Stomach smooth muscle (tissue), 2 donors: Measurements from ENCODE around the gene STYXL1.

Experiments
- H3K27ac ChIP-seq: one replicate; pipeline ENCODE4 v1.7.0; 2013; ENCODE audit warnings: mild to moderate bottlenecking, low read length, inconsistent platforms
- H3K27me3 ChIP-seq, 2 donors: one replicate each; pipeline ENCODE4 v1.7.0; 2013; ENCODE audit warnings: low read length in 2 of 2; ENCODE audit not compliant: insufficient read depth in 2 of 2, control insufficient read depth in 1 of 2
- H3K36me3 ChIP-seq, 2 donors: one replicate each; pipeline ENCODE4 v1.7.0; 2013; ENCODE audit warnings: low read length in 2 of 2; ENCODE audit not compliant: control insufficient read depth in 2 of 2, insufficient read depth in 2 of 2
- H3K4me1 ChIP-seq: one replicate; pipeline ENCODE4 v1.7.0; 2013; ENCODE audit warnings: low read length; ENCODE audit not compliant: control insufficient read depth, insufficient read depth
- H3K4me3 ChIP-seq, 2 donors: one replicate each; pipeline ENCODE4 v1.7.0; 2013; ENCODE audit warnings: low read length in 2 of 2
- H3K9ac ChIP-seq, 2 donors: one replicate each; pipeline ENCODE4 v1.7.0; 2013; ENCODE audit warnings: low read length in 2 of 2, mild to moderate bottlenecking in 1 of 2
- H3K9me3 ChIP-seq, 2 donors: one replicate each; pipeline ENCODE4 v1.7.0; 2013; ENCODE audit warnings: low read length in 2 of 2; ENCODE audit not compliant: control insufficient read depth in 2 of 2
- donor health status: healthy.
- donor health status: Pancreatic carcinoma.

The STYXL1 gene

DNA sequence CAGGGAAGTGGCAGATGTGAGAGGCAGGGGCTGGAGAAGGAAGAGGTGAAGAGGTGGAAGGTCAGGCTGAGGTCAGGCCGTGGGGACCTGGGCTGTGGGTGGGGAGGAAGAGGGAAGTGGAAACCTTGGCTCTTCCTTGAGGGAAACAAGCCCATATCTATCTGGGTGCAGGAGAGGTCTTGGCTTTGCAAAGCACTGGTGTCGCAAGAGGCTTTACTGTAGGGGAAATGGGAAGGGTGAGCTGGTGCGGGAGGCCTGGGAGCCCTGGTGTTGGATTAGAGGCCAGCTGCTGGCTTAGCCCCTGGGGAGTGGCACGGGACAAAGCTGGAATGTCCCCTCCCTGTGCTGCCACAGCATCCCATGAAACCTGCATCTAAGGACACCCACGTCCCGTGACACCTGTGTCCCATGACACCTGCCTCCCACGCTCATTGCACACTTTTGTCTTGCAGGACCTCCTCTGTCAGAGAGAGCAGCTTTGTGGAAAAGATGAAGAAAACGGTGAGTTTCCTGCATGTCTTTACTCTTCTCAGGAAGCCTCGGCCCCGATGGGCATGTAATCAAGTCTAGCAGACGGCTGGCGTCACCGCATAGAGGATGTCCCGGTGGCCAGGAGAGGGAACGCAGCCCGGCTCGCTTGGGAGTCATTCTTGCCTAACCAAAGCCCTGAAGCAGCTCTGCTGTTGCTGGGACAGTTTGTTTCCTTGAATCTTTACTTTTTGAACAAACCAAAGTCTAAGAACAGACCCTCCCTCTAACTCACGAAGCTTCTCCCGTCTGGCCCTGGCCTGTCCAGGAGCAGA is 75.6 kb downstream of the STYXL1 start:
- H3K36me3 ChIP-seq = peaks cover 0 to 5% of the 10 kb centered on the region in 2 donors
- peaks cover 37% of the 10 kb centered on the region for H3K4me1 ChIP-seq
- no peak overlapping the region for H3K4me3 ChIP-seq
- H3K9ac ChIP-seq = no peak overlapping the region
- H3K9me3 ChIP-seq = no peaks in the 10 kb centered on the region
- H3K27ac ChIP-seq = peak overlapping the region; percentile 53
- H3K27me3 ChIP-seq = no peaks in the 10 kb centered on the region

DNA sequence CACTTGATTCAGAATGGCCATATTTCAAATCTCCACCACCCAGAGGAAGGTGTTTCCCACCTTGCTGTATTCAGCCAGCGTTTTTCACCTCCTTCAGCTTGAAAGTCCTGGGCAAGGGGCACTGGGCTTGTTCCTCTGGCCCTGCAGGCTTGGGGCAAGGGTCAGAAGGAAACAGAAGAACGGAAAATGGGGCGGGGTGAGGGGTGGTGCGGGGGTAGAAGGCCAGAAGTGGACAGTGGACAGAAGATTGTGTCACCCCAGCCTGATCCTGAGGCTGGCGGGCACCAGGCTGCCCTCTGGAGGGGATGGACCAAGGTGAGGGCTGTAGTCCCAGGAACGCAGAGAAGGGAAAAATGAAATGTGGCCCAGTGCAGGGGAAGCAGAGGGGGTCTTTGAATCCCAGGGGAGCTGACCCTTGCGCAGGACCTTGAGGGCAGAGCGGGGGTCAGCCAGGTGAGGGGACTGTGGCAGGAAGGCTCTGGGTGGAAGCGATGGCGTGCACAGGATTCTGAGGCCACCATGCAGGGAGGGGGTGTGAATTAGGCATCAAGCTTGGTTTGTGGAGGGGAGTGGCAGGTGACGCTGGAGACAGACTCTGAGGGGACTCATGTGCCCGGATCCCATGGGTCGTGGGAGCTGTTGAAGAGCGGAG is 76.4 kb downstream of the STYXL1 start:
- no peaks in the 10 kb centered on the region for H3K9me3 ChIP-seq
- H3K27me3 ChIP-seq = no peaks in the 10 kb centered on the region
- H3K4me3 ChIP-seq = no peak overlapping the region
- H3K36me3 ChIP-seq = peaks cover 0 to 5% of the 10 kb centered on the region in 2 donors
- peaks cover 44% of the 10 kb centered on the region for H3K4me1 ChIP-seq
- H3K27ac ChIP-seq = peak overlapping the region; percentile 53
- H3K9ac ChIP-seq = no peak overlapping the region

DNA sequence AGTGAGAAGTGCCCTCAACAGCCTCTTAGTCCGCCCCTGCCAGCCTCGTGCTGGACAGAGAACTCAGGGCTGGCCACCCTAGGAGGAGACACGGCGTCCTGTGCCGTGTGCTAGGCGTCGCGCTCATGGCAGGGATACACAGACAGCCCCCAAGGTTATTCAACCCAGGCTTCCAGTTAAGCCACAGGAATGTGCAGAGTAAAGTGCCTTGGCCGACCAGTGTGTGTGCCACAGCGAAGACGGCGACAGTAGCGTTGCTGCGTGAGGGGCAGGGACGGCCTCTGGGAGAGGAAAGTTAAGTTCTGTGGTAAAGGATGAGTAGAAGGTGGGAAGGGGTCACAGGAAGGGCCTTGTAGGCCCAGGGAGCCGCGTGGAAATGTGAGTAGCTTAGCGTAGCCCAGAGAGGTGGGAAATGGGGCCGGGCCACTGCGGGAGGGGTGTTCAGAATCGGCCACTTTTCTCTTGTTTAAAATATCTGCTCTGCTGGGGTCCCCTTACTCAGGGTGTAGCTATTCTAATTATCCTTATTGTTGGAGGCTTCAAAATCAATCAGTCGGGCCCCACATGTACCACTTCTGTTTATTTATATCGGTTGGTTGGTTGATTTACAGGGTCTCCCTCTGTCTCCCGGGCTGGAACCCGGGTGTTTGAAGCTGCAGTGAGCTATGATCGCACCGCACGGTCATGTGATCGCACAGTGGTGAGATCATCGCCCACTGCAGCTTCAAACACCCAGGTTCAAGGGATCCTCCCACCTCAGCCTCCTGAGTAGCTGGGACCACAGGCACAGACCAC is 77.9 kb downstream of the STYXL1 start:
- Histone ChIP-seq H3K4me3 (peak overlapping the region; percentile 13 to 69), H3K4me1 (peaks cover 59% of the 10 kb centered on the region), H3K36me3 (peaks cover 0 to 5% of the 10 kb centered on the region in 2 donors), H3K27me3 (no peaks in the 10 kb centered on the region), H3K9ac (peak overlapping the region; percentile 36 to 49), H3K27ac (peak overlapping the region; percentile 97), H3K9me3 (no peaks in the 10 kb centered on the region)

DNA sequence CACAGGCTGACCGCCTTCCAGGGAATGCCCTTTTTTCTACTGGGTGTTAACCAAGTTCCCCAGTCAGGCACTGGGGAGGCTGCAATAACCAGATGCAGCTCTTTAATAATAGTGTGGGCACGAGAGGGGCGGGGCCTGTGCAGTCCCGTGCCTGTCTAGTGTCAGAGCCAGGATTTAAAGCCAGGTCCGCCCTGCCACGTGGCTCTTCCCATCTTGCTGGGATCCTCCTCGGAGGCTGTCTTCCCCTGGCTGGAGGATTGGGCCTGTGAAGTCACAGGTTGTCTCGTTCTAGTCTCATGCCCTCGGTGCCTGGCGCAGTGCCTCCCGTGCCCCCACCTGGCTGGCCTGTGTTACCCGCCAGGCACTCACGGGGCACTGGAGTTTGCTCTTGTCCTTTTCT is 78.6 kb downstream of the STYXL1 start:
- Histone ChIP-seq H3K27ac (peak overlapping the region; percentile 97), H3K4me1 (peaks cover 59% of the 10 kb centered on the region), H3K27me3 (no peaks in the 10 kb centered on the region), H3K4me3 (peak overlapping the region; percentile 13 to 69), H3K9ac (peak overlapping the region; percentile 49 to 58), H3K36me3 (peaks cover 0 to 5% of the 10 kb centered on the region in 2 donors), H3K9me3 (no peaks in the 10 kb centered on the region)

GRCh38 chr7:75968561-75969001 is 79.2 kb downstream of the STYXL1 start:
- peaks cover 60% of the 10 kb centered on the region for H3K4me1 ChIP-seq
- H3K36me3 ChIP-seq = no peaks in the 10 kb centered on the region
- H3K9me3 ChIP-seq = no peaks in the 10 kb centered on the region
- H3K27me3 ChIP-seq = no peaks in the 10 kb centered on the region
- H3K4me3 ChIP-seq = peak overlapping the region; percentile 29 to 69
- H3K27ac ChIP-seq = peak overlapping the region; percentile 97
- peak overlapping the region; percentile 49 to 58 for H3K9ac ChIP-seq

DNA sequence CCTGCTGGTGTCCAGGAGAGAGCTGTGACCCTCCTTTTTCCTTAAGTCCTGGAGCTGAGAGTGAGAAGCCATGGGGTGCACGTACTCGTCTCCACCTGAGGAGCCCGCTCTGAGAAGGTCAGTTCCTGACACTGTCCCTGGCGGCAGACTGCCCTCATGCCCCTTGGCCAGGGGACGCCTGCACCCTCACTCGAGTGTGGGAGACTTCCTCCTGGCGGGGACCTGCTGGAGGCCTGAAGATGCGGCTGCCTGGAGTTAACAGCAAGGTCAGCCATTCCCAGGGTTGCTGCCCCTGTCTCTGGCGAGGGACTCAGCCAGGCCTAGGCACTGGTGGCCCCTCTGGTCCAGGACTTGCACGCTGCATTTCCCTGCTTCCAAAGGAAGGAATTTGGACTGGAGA is 79.8 kb downstream of the STYXL1 start:
- peak overlapping the region; percentile 97 for H3K27ac ChIP-seq
- H3K9me3 ChIP-seq = no peaks in the 10 kb centered on the region
- peak overlapping the region; percentile 49 to 51 for H3K9ac ChIP-seq
- peaks cover 65% of the 10 kb centered on the region for H3K4me1 ChIP-seq
- H3K27me3 ChIP-seq = no peaks in the 10 kb centered on the region
- H3K36me3 ChIP-seq = no peaks in the 10 kb centered on the region
- peak overlapping the region; percentile 29 to 69 for H3K4me3 ChIP-seq

DNA sequence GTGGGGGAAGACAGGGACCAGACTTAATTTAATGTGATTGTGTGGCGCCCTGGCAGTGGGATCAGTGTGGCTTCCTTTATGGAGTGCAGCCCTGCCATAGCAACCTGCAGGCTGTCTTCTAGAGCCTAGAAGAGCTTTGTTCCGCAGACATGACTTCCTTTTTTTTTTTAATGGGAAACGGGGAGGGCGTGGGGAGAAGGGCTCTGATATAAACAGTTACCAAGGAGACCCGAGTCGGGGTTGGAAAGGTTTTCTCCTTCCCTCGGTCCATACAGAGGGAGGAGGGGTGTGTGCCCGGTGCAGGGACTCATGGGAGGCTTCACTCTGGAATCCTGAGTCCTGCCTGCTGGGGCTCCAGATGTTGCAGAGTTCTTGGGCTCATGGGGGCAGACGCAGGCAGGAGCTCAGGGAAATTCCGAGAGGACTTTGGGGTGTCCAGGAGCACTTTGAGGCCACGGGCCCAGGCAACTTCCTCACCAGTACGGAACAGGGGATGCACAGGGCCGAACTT is 80.3 kb downstream of the STYXL1 start:
- Histone ChIP-seq H3K4me1 (peaks cover 69% of the 10 kb centered on the region), H3K27ac (peak overlapping the region; percentile 97), H3K9ac (peak overlapping the region; percentile 49 to 58), H3K9me3 (no peaks in the 10 kb centered on the region), H3K4me3 (peak overlapping the region; percentile 40 to 69), H3K27me3 (no peaks in the 10 kb centered on the region), H3K36me3 (no peaks in the 10 kb centered on the region)

DNA sequence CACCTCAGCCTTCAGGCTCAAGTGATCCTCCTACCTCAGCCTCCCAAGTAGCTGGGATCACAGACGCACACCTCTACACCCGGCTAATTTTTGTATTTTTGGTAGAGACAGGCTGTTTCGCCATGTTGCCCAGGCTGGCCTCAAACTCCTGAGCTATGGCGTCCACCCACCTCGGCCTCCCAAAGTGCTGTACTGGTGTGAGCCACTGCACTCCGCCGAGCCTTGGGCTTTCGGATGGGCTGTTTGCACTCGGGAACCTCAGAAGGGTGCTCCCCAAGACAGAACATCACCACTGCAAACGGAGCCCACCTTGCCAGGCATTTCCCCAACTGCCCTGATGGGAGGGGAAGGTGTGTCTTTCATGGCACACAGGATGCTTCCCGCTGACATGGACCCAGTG is 80.7 kb downstream of the STYXL1 start:
- Histone ChIP-seq H3K36me3 (no peaks in the 10 kb centered on the region), H3K9ac (peak overlapping the region; percentile 44 to 58), H3K4me3 (peak overlapping the region; percentile 40 to 69), H3K27ac (peak overlapping the region; percentile 97), H3K27me3 (no peaks in the 10 kb centered on the region), H3K4me1 (peaks cover 68% of the 10 kb centered on the region), H3K9me3 (no peaks in the 10 kb centered on the region)

- Histone ChIP-seq H3K9ac (peak overlapping the region; percentile 67 to 73), H3K4me3 (peak overlapping the region; percentile 60 to 69), H3K9me3 (no peaks in the 10 kb centered on the region)
Observed at GRCh38 chr7:75966190-75966961, 81.4 kb downstream of the STYXL1 start.

GRCh38 chr7:75965617-75966016 is 82.2 kb downstream of the STYXL1 start:
- Histone ChIP-seq H3K36me3 (no peaks in the 10 kb centered on the region), H3K27ac (peak overlapping the region; percentile 97)

More at GRCh38 chr7:75966190-75966961, 81.4 kb downstream of the STYXL1 start:
- Histone ChIP-seq H3K27me3 (no peaks in the 10 kb centered on the region), H3K4me1 (peaks cover 64% of the 10 kb centered on the region), H3K27ac (peak overlapping the region; percentile 97), H3K36me3 (no peaks in the 10 kb centered on the region)

More at GRCh38 chr7:75965617-75966016, 82.2 kb downstream of the STYXL1 start:
- Histone ChIP-seq H3K9ac (peak overlapping the region; percentile 58 to 67), H3K4me3 (peak overlapping the region in 1 of 2 donors; percentile 69), H3K4me1 (peaks cover 64% of the 10 kb centered on the region), H3K27me3 (no peaks in the 10 kb centered on the region), H3K9me3 (no peaks in the 10 kb centered on the region)
